DMS114 treated with DMSO at 0.1 percent for 48 hours (cell line): ENCODE results near the gene IKZF3.
"Not testable (repeated sequence)": the region's sequence is repeated elsewhere in the genome, so short reads cannot be mapped to it uniquely, and the experiment has no call there.

Experiments
- DNase-seq: peaks from one replicate; lab custom pipeline; 2025; ENCODE audit not compliant: unreplicated experiment; lab: John Stamatoyannopoulos, UW

The IKZF3 gene

GRCh38 chr17:39861235-39861634 lies 2.9 kb downstream of the IKZF3 start:
- no peak for DNase-seq

- not testable (repeated sequence) for DNase-seq
Observed at GRCh38 chr17:39855911-39856649, 8.0 kb downstream of the IKZF3 start.

GRCh38 chr17:39854909-39855308 lies 9.2 kb downstream of the IKZF3 start:
- no peak for DNase-seq

- DNase-seq = no peak
Observed at GRCh38 chr17:39852239-39852638, 11.9 kb downstream of the IKZF3 start.

GRCh38 chr17:39850186-39850585 lies 13.9 kb downstream of the IKZF3 start:
- not testable (repeated sequence) for DNase-seq

DNA sequence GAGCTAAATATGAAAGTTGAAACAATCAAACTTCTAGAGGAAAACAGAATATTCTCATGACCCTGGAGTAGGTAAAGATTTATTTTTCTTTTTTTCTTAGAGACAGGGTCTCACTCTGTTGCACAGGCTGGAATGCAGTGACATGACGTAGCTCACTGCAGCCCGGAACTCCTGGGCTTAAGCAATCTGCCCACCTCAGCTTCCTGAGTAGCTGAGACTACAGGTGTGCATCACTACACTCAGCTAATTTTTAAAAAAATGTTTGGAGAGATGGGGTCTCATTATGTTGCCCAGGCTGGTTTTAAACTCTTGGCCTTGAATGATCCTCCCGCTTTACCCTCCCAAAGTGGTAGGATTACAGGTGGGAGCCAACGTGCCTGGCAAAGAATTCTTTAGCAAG lies 15.5 kb downstream of the IKZF3 start:
- no peak for DNase-seq

DNA sequence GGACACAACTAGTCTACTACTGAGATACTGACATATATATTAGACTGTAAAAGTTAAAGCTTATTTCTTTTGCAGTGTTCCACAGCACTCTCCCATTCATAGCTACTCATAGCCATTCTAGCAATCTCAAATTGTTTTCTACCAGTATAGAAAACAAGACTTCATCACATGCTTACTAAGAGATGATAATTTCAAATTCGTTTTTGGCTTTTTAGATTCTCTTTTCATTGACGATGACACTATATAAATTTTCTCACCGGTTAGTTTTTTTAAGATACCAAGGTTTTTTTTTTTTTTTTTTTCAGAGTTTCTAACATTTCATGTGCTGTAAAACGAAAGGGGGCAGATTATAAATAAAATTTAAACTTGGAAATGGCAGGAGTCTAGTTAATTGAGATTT lies 17.9 kb downstream of the IKZF3 start:
- DNase-seq = no peak

DNA sequence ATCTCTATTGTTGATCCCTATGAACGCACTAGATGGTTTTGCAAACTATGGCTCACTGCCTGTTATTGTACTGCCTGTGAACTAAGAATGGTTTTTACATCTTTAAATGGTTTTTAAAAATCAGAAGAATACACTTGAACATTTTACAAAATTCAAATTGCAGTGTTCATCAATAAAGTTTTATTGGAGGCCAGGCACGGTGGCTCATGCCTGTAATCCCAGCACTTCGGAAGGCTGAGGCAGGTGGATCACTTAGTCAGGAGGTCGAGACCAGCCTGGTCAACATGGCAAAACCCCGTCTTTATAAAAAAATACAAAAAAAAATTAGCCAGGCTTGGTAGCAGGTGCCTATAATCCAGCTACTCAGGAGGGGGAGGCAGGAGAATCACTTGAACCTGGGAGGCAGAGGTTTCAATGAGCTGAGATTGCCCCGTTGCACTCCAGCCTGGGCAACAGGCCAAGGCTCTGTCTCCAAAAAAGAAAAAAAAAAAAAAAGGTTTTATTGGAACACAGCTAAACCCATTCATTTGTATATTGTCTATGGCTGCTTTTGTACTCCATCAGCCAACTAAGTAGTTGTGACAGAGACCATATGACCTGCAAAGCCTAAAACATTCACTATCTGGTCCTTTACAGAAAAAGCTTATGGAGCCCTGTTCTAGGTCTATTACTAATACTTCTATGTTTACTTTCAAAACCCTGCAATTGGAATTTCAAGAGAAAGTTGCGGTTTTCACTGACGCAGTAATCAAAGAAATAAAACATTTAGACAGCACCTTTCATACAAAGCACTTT lies 18.9 kb downstream of the IKZF3 start:
- DNase-seq = no peak

- no peak for DNase-seq
Observed at GRCh38 chr17:39841134-39841683, 22.9 kb downstream of the IKZF3 start.

GRCh38 chr17:39838784-39839183 lies 25.3 kb downstream of the IKZF3 start:
- no peak for DNase-seq

- no peak for DNase-seq
Observed at GRCh38 chr17:39838057-39838456, 26.1 kb downstream of the IKZF3 start.

DNA sequence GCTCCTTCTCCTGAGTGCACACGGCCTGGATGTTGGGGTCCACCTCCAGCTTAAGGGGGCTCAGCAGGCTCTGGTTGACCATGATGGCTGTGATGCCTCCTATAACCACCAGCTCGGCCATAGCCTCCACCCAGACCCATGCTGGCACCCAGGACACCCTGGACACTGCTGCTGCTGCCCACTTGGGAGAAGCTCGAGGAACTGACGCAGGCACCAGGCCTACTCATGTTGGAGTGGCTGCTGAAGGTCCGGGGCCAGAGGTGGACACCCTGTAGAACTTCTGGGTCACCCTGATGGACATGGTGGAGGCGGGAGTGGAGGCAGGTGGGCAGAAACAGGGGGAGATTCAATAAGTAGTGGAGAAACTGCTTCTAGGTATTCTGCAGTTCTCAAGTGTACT lies 28.0 kb downstream of the IKZF3 start:
- no peak for DNase-seq

DNA sequence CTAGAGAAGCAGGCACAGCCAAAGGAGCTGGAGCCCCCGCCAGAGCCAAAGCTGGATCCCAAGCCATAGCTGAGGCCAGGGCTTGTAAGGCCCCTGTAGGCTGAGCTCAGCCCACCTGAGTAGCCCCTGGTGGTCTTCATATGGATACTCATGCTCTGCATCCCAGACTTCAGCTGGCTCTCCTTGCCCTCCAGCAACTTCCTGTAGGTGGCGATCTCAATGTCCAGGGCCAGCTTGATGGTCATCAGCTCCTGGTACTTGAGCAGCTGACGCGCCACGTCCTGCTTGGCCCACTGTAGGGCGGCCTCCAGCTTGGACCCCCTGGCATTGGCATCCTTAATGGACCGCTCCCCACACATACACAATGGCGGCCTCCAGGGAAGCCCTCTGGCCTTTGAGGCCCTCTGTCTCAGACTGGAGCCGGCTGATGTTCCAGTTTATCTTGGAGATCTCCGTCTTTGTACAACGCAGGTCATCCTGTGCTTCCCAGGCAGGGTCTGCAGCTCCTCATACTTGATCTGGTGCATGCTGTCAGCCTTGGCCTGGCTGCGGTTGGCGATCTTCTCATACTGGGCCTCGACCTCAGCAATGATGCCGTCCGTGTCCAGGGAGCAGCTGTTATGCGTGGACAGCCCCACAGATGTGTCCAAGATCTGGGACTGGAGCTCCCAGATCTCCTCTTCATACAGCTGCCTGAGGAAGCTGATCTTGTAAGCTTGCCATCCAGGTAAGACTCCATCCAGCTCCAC lies 28.9 kb downstream of the IKZF3 start:
- DNase-seq = no peak

GRCh38 chr17:39834017-39834416 lies 30.1 kb downstream of the IKZF3 start:
- DNase-seq = no peak

- no peak for DNase-seq
Observed at GRCh38 chr17:39831588-39831987, 32.5 kb downstream of the IKZF3 start.

DNA sequence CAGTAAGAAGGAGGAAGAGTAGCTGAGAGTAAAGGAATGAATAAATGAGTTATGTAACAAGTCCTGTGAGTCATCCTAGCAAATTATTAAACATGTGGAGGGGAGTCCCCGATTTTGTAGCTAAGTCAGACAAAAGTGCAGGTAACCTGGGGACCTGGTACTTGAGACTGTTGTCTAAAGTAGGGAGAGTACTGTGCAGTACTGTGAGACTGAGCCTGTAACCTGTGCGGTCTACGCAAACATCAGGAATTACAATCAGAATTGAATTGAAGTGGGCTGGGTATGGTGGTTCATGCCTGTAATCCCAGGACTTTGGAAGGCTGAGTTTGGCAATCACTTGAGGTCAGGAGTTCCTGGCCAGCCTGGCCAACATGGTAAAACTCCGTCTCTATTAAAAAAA lies 35.7 kb downstream of the IKZF3 start:
- DNase-seq = no peak

GRCh38 chr17:39826334-39826733 lies 37.8 kb downstream of the IKZF3 start:
- DNase-seq = no peak

DNA sequence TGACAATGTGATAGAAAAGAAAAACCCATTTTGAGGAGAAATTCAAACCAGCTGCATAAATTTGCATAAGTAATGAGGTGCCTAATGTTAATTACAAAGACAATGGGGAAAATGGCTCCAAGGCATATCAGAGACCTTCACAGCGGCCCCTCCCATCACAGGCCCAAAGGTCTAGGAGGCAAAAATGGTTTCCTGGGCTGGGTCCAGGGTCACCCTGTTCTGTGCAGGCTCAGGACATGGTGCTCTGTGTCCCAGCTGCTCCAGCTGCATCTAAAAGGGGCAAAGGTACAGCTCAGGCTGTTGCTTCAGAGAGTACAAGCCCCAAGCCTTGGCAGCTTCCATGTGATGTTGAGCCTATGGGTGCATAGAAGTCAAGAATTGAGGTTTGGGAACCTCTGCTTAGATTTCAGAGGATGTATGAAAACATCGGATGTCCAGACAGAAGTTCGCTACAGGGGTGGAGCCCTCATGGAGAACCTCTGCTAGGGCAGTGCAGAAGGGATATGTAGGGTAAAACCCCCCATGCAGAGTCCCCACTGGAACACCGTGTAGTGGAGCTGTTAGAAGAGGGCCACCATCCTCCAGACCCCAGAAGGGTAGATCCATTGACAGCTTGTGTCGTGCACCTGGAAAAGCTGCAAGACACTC lies 40.6 kb downstream of the IKZF3 start:
- DNase-seq = no peak

GRCh38 chr17:39822051-39822451 lies 42.1 kb downstream of the IKZF3 start:
- no peak for DNase-seq

DNA sequence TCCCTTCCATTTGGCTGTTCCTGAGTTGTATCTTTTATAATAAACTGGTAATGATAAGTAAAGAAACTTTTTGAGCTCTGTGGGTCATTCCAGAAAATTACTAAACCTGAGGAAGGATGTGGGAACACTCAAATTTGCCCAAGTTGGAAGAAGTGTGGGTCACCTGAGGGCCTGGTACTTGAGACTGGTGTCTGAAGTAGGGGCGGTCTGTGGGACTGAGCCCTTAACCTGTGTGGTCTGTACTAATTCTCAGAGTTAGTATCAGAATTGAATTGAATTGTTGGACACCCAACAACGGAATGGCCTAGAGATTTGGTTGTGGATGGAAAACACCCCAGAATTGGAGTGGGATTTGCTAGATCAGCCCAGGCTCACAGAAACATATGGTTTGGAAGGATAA lies 43.1 kb downstream of the IKZF3 start:
- DNase-seq = no peak

- DNase-seq = no peak
Observed at GRCh38 chr17:39820541-39820940, 43.6 kb downstream of the IKZF3 start.
